ENCODE measurements around the gene PTGDS.

The PTGDS gene

GRCh38 chr9:136947955-136948510 is 29.3 kb upstream of the PTGDS start:
- Histone ChIP-seq H3K4me1 (ENCODE audit: control insufficient read depth, insufficient read depth, low read length) (peaks cover 3% of the 10 kb centered on the region), H3K9ac (ENCODE audit: low read length) (no peak overlapping the region), H3K27ac (ENCODE audit: low read depth, low read length) (no peak overlapping the region), H3K27me3 (ENCODE audit: control insufficient read depth, insufficient read depth, low read length) (no peaks in the 10 kb centered on the region), H3K36me3 (ENCODE audit: control insufficient read depth, insufficient read depth, low read length) (no peaks in the 10 kb centered on the region), H3K4me3 (ENCODE audit: low read length) (no peak overlapping the region)

DNA sequence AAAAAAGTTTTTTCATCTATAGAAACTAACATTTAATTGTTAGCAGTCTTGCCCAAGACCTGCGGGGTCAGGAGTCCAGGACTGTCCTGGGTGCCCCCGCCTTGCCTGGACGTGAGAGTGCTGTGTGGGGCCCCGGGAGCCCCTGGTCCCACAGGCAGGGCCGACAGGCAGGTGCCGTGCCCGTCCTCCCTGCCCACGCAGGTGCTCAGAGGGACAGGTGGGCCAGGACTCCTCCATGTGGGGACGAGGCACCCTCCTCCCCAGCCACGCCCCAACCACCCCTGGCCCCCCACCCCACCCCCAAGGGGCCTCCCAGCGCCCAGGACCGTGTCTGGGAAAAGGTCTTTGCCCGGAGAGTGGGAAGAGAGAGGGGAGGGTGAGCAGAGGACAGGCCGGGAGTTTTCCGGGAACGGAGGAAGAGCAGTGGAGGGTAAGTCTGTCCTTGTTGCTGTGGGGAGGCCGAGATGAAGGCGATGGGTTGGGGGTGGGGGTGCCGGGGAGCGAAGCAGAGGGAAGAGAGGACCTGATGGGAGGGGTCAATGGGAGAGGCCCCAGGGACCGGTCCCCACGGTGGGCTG is 28.0 kb upstream of the PTGDS start:
- Histone ChIP-seq H3K9ac (ENCODE audit: low read length) (peak overlapping the region; percentile 38), H3K36me3 (ENCODE audit: control insufficient read depth, insufficient read depth, low read length) (no peaks in the 10 kb centered on the region), H3K4me3 (ENCODE audit: low read length) (peak overlapping the region; percentile 91), H3K4me1 (ENCODE audit: control insufficient read depth, insufficient read depth, low read length) (no peaks in the 10 kb centered on the region), H3K27me3 (ENCODE audit: control insufficient read depth, insufficient read depth, low read length) (no peaks in the 10 kb centered on the region), H3K27ac (ENCODE audit: low read depth, low read length) (peak overlapping the region; percentile 59)

DNA sequence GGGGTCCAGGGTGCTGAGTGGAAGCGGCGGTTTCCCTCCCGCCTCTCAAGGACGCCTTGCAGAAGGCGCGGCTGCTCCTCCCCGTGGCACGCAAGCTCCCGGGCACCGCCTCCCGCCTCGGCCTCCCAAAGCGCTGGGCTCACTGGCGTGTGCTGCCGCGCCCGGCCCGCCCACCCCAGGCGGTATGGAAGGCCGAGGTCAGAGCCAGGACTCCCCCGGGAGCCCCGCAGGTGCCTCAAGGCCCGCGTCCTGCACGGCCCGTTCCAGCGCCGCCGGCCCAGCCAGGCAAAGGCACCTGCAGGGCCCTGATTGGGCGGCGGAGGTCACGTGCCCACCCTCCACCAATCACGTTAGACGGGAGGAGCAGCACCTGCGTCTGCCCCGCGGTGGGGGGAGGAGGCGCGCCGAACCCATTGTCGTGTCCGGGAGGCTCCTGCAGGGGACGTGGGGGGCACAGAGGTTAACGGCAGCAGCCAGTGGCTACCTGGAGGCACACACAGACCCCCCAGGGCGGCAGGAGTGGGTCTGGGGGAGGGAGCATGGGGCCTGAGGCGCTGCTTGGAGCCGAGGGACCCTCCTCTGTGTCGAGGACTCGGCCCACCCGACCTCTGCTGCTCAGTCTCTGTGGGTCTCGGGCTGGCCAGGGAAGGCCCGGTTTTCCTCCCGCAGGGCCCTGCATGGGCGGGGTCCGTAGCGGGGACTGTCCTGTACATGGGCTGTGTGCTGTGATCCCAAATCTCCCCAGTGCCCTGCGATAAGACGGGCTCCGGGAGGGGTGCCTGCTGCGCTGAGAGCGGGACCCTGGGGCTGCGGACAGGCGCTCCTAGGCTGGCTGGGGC is 27.3 kb upstream of the PTGDS start:
- H3K9ac ChIP-seq (ENCODE audit: low read length) = peak overlapping the region; percentile 38
- H3K27ac ChIP-seq (ENCODE audit: low read depth, low read length) = peak overlapping the region; percentile 59
- H3K4me1 ChIP-seq (ENCODE audit: control insufficient read depth, insufficient read depth, low read length) = no peaks in the 10 kb centered on the region
- peak overlapping the region; percentile 91 for H3K4me3 ChIP-seq (ENCODE audit: low read length)
- no peaks in the 10 kb centered on the region for H3K27me3 ChIP-seq (ENCODE audit: control insufficient read depth, insufficient read depth, low read length)
- H3K36me3 ChIP-seq (ENCODE audit: control insufficient read depth, insufficient read depth, low read length) = no peaks in the 10 kb centered on the region

DNA sequence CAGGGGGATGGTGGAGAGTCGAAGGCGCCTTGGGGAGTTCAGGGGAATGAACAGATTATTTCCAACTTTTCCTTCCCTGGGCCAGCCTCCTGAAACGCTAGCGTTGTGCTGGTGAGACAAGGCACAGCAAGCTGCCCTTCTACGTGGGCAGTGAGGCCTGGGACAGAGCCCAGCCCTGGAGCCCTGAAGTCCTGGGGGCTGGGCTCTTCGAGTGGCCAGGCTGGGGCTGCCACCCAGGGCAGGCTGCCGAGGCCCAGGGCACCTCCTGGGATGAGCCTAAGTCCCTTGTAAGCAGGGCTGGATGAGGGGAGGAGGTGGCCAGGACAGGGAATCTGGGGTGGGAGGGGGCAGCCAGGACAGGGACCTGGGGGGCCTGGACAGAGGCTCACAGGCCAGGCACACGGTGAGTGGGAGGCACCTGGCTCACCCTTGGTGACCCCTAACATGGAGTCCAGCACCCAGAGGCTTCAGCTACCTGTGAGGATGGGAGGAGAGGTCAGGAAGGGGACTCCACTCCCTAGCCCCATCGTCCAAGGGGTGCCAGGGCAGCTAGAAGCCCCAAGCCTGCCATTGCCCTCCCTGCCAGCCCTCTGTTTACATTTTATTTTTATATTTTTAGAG is 26.5 kb upstream of the PTGDS start:
- Histone ChIP-seq H3K9ac (ENCODE audit: low read length) (peak overlapping the region; percentile 12), H3K4me1 (ENCODE audit: control insufficient read depth, insufficient read depth, low read length) (no peaks in the 10 kb centered on the region), H3K4me3 (ENCODE audit: low read length) (peak overlapping the region; percentile 91), H3K27ac (ENCODE audit: low read depth, low read length) (peak overlapping the region; percentile 59), H3K27me3 (ENCODE audit: control insufficient read depth, insufficient read depth, low read length) (no peaks in the 10 kb centered on the region), H3K36me3 (ENCODE audit: control insufficient read depth, insufficient read depth, low read length) (no peaks in the 10 kb centered on the region)

DNA sequence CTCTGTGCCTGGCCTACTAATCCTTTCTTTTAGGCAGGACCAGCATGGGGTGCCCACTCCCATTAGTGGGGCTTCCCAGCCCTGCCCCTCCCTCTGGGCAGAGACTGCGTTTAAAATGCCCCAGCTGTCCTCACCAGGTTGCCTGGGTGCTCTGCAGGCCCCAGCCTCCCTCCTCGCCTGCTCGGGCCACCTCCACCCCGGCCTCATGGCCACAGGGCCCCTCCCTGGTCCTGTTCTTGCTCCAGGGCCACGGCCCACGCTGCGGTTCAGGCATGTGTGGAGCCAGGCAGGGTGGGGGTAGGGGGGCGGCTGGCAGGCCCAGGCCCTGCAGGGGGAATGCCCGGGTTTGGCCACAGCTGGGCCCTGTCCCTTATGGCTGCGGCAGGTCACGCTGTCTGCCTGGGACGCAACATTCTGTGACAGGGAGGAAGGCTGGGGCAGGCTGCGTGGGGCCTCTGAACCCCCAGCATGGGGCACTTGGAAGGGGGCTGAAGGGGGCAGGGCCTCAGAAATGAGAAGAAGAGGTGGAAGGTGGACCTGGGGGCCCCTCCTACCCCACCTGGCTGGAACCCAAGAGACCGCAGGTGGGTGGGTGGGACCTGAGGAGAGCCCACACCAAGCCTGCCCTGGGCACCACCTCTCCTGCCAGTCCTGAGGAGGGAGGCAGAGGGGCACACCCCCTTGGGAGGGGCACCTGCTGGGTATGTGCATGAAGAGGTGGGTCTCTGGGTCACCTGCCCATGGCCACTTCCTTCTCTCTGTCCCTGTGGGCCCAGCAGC is 25.6 kb upstream of the PTGDS start, which contains the start of gene LCN12:
Gene LCN12, plus strand, starts transcription at position 733 of the 780 bp plus-strand sequence. CDS start 55 bp downstream, outside the sequence.
- Histone ChIP-seq H3K4me1 (ENCODE audit: control insufficient read depth, insufficient read depth, low read length) (no peaks in the 10 kb centered on the region), H3K36me3 (ENCODE audit: control insufficient read depth, insufficient read depth, low read length) (no peaks in the 10 kb centered on the region), H3K9ac (ENCODE audit: low read length) (no peak within 1 kb of the TSS), H3K27me3 (ENCODE audit: control insufficient read depth, insufficient read depth, low read length) (no peaks in the 10 kb centered on the region), H3K4me3 (ENCODE audit: low read length) (no peak within 1 kb of the TSS), H3K27ac (ENCODE audit: low read depth, low read length) (no peak within 1 kb of the TSS)

DNA sequence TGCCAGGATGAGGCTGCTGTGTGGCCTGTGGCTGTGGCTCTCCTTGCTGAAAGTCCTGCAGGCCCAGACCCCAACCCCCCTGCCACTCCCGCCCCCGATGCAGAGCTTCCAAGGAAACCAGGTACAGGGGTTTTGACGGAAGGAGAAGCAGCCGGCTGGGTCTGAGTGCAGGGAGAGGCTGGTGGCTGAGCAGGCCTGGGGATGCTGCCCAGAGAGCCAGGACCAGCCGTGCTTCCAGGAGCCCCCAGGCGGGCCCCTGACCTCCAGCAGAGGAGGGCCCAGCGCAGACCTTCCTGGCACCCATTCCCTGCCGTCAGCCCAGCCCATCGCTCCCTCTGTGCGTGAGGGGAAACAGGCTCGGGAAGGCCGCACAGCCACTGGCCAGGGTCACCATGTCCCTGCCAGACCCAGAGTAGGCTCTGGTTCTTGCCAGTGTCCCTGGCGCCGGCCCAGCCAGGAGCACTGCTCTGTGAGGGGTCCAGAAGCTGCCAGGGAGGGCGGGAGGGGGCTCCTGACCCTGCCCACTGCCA is 24.9 kb upstream of the PTGDS start:
- H3K27ac ChIP-seq (ENCODE audit: low read depth, low read length) = no peak overlapping the region

GRCh38 chr9:136952876-136953770 is 24.2 kb upstream of the PTGDS start:
- Histone ChIP-seq H3K4me3 (ENCODE audit: low read length) (no peak overlapping the region), H3K27ac (ENCODE audit: low read depth, low read length) (no peak overlapping the region), H3K9ac (ENCODE audit: low read length) (no peak overlapping the region), H3K36me3 (ENCODE audit: control insufficient read depth, insufficient read depth, low read length) (no peaks in the 10 kb centered on the region), H3K27me3 (ENCODE audit: control insufficient read depth, insufficient read depth, low read length) (no peaks in the 10 kb centered on the region), H3K4me1 (ENCODE audit: control insufficient read depth, insufficient read depth, low read length) (no peaks in the 10 kb centered on the region)

More for the DNA sequence above, 24.9 kb upstream of the PTGDS start:
- H3K36me3 ChIP-seq (ENCODE audit: control insufficient read depth, insufficient read depth, low read length) = no peaks in the 10 kb centered on the region
- no peak overlapping the region for H3K4me3 ChIP-seq (ENCODE audit: low read length)
- H3K27me3 ChIP-seq (ENCODE audit: control insufficient read depth, insufficient read depth, low read length) = no peaks in the 10 kb centered on the region
- H3K4me1 ChIP-seq (ENCODE audit: control insufficient read depth, insufficient read depth, low read length) = no peaks in the 10 kb centered on the region
- no peak overlapping the region for H3K9ac ChIP-seq (ENCODE audit: low read length)

GRCh38 chr9:136953771-136954269 is 23.5 kb upstream of the PTGDS start:
- Histone ChIP-seq H3K4me3 (ENCODE audit: low read length) (no peak overlapping the region), H3K4me1 (ENCODE audit: control insufficient read depth, insufficient read depth, low read length) (no peaks in the 10 kb centered on the region), H3K36me3 (ENCODE audit: control insufficient read depth, insufficient read depth, low read length) (no peaks in the 10 kb centered on the region), H3K9ac (ENCODE audit: low read length) (no peak overlapping the region), H3K27ac (ENCODE audit: low read depth, low read length) (no peak overlapping the region), H3K27me3 (ENCODE audit: control insufficient read depth, insufficient read depth, low read length) (no peaks in the 10 kb centered on the region)

- H3K9ac ChIP-seq (ENCODE audit: low read length) = no peak overlapping the region
- H3K36me3 ChIP-seq (ENCODE audit: control insufficient read depth, insufficient read depth, low read length) = no peaks in the 10 kb centered on the region
- H3K27me3 ChIP-seq (ENCODE audit: control insufficient read depth, insufficient read depth, low read length) = no peaks in the 10 kb centered on the region
- H3K4me3 ChIP-seq (ENCODE audit: low read length) = no peak overlapping the region
- H3K4me1 ChIP-seq (ENCODE audit: control insufficient read depth, insufficient read depth, low read length) = no peaks in the 10 kb centered on the region
- no peak overlapping the region for H3K27ac ChIP-seq (ENCODE audit: low read depth, low read length)
Measured at GRCh38 chr9:136954270-136955083, 22.8 kb upstream of the PTGDS start.

GRCh38 chr9:136955202-136955942 is 21.9 kb upstream of the PTGDS start:
- no peaks in the 10 kb centered on the region for H3K27me3 ChIP-seq (ENCODE audit: control insufficient read depth, insufficient read depth, low read length)
- no peaks in the 10 kb centered on the region for H3K4me1 ChIP-seq (ENCODE audit: control insufficient read depth, insufficient read depth, low read length)
- H3K36me3 ChIP-seq (ENCODE audit: control insufficient read depth, insufficient read depth, low read length) = no peaks in the 10 kb centered on the region
- no peak overlapping the region for H3K9ac ChIP-seq (ENCODE audit: low read length)
- no peak overlapping the region for H3K27ac ChIP-seq (ENCODE audit: low read depth, low read length)
- H3K4me3 ChIP-seq (ENCODE audit: low read length) = no peak overlapping the region

Measured in rectal smooth muscle tissue (tissue), 1 donor.